H1 (cell line): Measurements from ENCODE around the gene GAPDHS. TPM values are rescaled to one million over a fixed set of nuclear protein-coding genes. Genes with fewer than 3 reads are reported as not detected.

ENCODE experiments used
- BRCA1 ChIP-seq: IDR thresholded peaks from 2 replicates; pipeline ENCODE4 v1.6.1; 2012; ENCODE audit warnings: low read depth, low read length, improper control_type of control experiment
- CBX5 ChIP-seq: fragments of 300-800, 300-1000 bp; sonication (generic); IDR thresholded peaks from 2 replicates; pipeline ENCODE4 v1.7.1; 2016; ENCODE audit warnings: antibody characterized with exemption, low read length, low read depth
- CREB1 ChIP-seq: IDR thresholded peaks from 2 replicates; pipeline ENCODE4 v1.6.1; 2012; ENCODE audit warnings: inconsistent platforms
- CTBP2 ChIP-seq: IDR thresholded peaks from 2 replicates; pipeline ENCODE4 v1.7.0; 2011; ENCODE audit warnings: borderline replicate concordance, mild to moderate bottlenecking, moderate library complexity, mixed read lengths, low read length; ENCODE audit not compliant: insufficient read depth, insufficient read length
- EGR1 ChIP-seq: IDR thresholded peaks from 2 replicates; pipeline ENCODE4 v1.6.1; 2011; ENCODE audit warnings: low read depth, low read length, borderline replicate concordance
- FOSL1 ChIP-seq: IDR thresholded peaks from 2 replicates; pipeline ENCODE4 v1.6.1; 2011; ENCODE audit warnings: mild to moderate bottlenecking, low read depth, low read length, moderate library complexity; ENCODE audit not compliant: insufficient read depth
- KDM4A ChIP-seq: IDR thresholded peaks from one replicate; pipeline ENCODE4 v1.7.1; 2012; ENCODE audit warnings: low read depth, mild to moderate bottlenecking, moderate library complexity, low read length, inconsistent platforms; ENCODE audit not compliant: severe bottlenecking
- KDM5A ChIP-seq: fragments of 200-600 bp; IDR thresholded peaks from 2 replicates; pipeline ENCODE4 v1.7.1; 2012; ENCODE audit warnings: mild to moderate bottlenecking, low read length, inconsistent platforms, mixed read lengths
- PHF8 ChIP-seq: fragments of 200-600 bp; sonication (generic); conservative IDR thresholded peaks from 2 replicates; pipeline ENCODE4 v1.7.1; 2012; ENCODE audit warnings: low read depth, mild to moderate bottlenecking, inconsistent platforms, low read length, moderate library complexity
- POLR2A ChIP-seq, 2 experiments: IDR thresholded peaks; 1 replicate in 1 of 2; 2 replicates in 1 of 2; pipeline ENCODE4 v1.6.1; 2011; ENCODE audit warnings: low read depth in 2 of 2, low read length in 2 of 2, mild to moderate bottlenecking in 2 of 2; ENCODE audit errors: control extremely low read depth in 1 of 2
- POLR2AphosphoS5 ChIP-seq: IDR thresholded peaks from 2 replicates; pipeline ENCODE4 v1.6.1; 2011; ENCODE audit warnings: low read depth, low read length
- RFX5 ChIP-seq: IDR thresholded peaks from 2 replicates; pipeline ENCODE4 v1.6.1; 2011; ENCODE audit warnings: low read depth, low read length, improper control_type of control experiment, borderline replicate concordance
- SIN3A ChIP-seq, 2 experiments: IDR thresholded peaks in 1 of 2; conservative IDR thresholded peaks in 1 of 2; 2 replicates each; pipeline ENCODE4 v1.6.1; 2011 to 2012; ENCODE audit warnings: low read length in 2 of 2, improper control_type of control experiment in 1 of 2, low read depth in 1 of 2, mild to moderate bottlenecking in 1 of 2
- SIRT6 ChIP-seq: IDR thresholded peaks from one replicate; pipeline ENCODE4 v1.7.1; 2012; ENCODE audit warnings: low read length, inconsistent platforms
- SIX5 ChIP-seq: IDR thresholded peaks from 2 replicates; pipeline ENCODE4 v1.6.1; 2011; ENCODE audit warnings: mild to moderate bottlenecking, low read depth, low read length
- SUZ12 ChIP-seq: fragments of 200-600 bp; sonication (generic); IDR thresholded peaks from 2 replicates; pipeline ENCODE4 v1.6.1; 2012; ENCODE audit warnings: mild to moderate bottlenecking, inconsistent platforms, low read length, moderate library complexity, mixed read lengths
- TAF7 ChIP-seq: optimal IDR thresholded peaks from 2 replicates; pipeline ENCODE3; 2011; ENCODE audit warnings: low read depth, mild to moderate bottlenecking, inconsistent platforms, low read length, moderate library complexity, borderline replicate concordance
- TBP ChIP-seq: IDR thresholded peaks from 2 replicates; pipeline ENCODE4 v1.6.1; 2011; ENCODE audit warnings: low read depth, low read length, improper control_type of control experiment
- polyA plus RNA-seq, 7 experiments: library from polyadenylated mRNA; depleted of rRNA in 3 of 7; stranded (reverse) in 5 of 7; unstranded in 2 of 7; fragments of >200 nt in 5 of 7; fragments of 200-250 nt in 2 of 7; gene quantifications; 1 replicate in 5 of 7; 2 replicates in 1 of 7; 4 replicates in 1 of 7; pipeline versions ENCODE4 v1.2.1 to v1.2.3, GENCODE V29; 2011 to 2013; ENCODE audit warnings: missing spikeins in 2 of 7, mixed read lengths in 2 of 7
- total RNA-seq: library from RNA; stranded (reverse); fragmentation: NEBNext Ultra II Directional; extraction: Animal tissue kit (Norgen Biotek cat#: 25700); gene quantifications from 2 replicates; pipeline ENCODE4 v1.2.1, GENCODE V29; 2021
- TF ChIP-seq, protein P1 (sequence below): IDR thresholded peaks from 2 replicates; pipeline ENCODE4 v1.6.1; 2012; ENCODE audit warnings: inconsistent platforms
- TF ChIP-seq, protein P2 (sequence below), 3 experiments: IDR thresholded peaks; 1 replicate in 2 of 3; 2 replicates in 1 of 3; pipeline versions ENCODE4 v1.5.1 to v1.6.1; 2011; ENCODE audit warnings: low read length in 3 of 3, mild to moderate bottlenecking in 3 of 3, inconsistent platforms in 2 of 3, low read depth in 1 of 3, moderate library complexity in 1 of 3; ENCODE audit not compliant: insufficient read depth in 1 of 3; ENCODE audit errors: control extremely low read depth in 1 of 3

The GAPDHS gene
- total and polyA plus RNA-seq, 2 of the 8 experiments (the other 6 are each of a cell fraction or from before 2014, with no cell fraction given), result 0.26 TPM; not detected in 1

DNA sequence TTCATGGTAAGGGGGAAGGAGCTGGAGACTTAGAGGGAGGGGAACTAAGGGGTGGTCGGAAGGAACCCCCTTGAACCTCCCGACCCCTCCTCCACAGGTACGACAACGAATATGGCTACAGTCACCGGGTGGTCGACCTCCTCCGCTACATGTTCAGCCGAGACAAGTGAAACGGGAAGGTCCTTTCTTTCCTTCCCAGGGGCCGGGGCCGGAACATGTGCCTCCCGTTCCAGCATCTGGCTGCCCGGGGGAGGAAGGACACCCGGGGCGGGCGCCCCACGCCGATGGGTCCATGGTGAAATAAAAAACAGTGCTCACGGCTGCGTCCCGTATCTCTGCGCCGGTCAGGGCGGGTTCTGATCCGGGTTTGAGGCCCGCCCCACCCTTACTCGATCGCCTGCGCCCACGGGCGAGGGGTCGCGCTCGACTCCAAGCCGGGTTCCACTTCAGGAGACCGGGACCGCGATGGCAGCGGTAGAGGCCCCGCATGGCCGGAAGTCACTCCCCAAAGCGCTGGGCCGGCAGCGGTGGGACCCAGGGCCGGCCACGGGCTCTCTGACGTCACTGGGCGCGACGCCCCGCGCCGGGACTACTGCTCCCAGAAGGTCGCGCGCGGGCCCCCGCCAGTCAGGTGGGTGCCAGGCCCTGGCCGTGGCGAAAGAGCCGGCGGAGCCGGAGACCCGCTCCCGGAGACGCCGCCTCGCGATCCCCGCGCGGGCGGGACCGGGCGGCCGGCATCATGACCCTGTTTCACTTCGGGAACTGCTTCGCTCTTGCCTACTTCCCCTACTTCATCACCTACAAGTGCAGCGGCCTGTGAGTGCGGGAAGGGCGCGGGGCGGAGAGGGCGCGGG, 12.0 kb downstream of the GAPDHS start, which contains the start of gene TMEM147 (continued):
- TF ChIP-seq CTBP2 (peak; percentile 63), SIN3A (conservative IDR thresholded peaks at IDR 0.05 in 1 of 2, IDR thresholded peaks at IDR 0.05 in 1 of 2; ENCODE audit: low read depth in 1 of 2, low read length in 2 of 2) (peak; percentile 67 to 92; a peak in 2 of 4 replicates), SUZ12 (no peak), FOSL1 (no peak), EGR1 (no peak), KDM4A (peak; percentile 92), CREB1 (peak; percentile 97), BRCA1 (peak; percentile 4; the same call in 1 of the 2 replicates), TBP (peak; percentile 79; the same call in 1 of the 2 replicates), TAF7 (peak; percentile 16), SIRT6 (no peak), CBX5 (no peak), KDM5A (peak; percentile 71; the same call in 1 of the 2 replicates), POLR2AphosphoS5 (peak; percentile 56; the same call in 1 of the 2 replicates), PHF8 (peak; percentile 85), RFX5 (peak; percentile 25; the same call in 1 of the 2 replicates), SIX5 (peak; percentile 47; the same call in 1 of the 2 replicates), POLR2A (IDR thresholded peaks at IDR 0.05; ENCODE audit: control extremely low read depth in 1 of 2, low read depth in 2 of 2, low read length in 2 of 2) (peak in 1 of 2 experiments; percentile 88; a peak in 2 of 3 replicates)
- TF ChIP-seq, protein P1, sequence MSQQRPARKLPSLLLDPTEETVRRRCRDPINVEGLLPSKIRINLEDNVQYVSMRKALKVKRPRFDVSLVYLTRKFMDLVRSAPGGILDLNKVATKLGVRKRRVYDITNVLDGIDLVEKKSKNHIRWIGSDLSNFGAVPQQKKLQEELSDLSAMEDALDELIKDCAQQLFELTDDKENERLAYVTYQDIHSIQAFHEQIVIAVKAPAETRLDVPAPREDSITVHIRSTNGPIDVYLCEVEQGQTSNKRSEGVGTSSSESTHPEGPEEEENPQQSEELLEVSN, result peak; percentile 23; the same call in 1 of the 2 replicates
- TF ChIP-seq, protein P2, sequence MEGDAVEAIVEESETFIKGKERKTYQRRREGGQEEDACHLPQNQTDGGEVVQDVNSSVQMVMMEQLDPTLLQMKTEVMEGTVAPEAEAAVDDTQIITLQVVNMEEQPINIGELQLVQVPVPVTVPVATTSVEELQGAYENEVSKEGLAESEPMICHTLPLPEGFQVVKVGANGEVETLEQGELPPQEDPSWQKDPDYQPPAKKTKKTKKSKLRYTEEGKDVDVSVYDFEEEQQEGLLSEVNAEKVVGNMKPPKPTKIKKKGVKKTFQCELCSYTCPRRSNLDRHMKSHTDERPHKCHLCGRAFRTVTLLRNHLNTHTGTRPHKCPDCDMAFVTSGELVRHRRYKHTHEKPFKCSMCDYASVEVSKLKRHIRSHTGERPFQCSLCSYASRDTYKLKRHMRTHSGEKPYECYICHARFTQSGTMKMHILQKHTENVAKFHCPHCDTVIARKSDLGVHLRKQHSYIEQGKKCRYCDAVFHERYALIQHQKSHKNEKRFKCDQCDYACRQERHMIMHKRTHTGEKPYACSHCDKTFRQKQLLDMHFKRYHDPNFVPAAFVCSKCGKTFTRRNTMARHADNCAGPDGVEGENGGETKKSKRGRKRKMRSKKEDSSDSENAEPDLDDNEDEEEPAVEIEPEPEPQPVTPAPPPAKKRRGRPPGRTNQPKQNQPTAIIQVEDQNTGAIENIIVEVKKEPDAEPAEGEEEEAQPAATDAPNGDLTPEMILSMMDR (IDR thresholded peaks at IDR 0.05; ENCODE audit: control extremely low read depth in 1 of 3, insufficient read depth in 1 of 3, low read depth in 1 of 3, low read length in 3 of 3), result no peak
